Kidney (tissue), 14 donors: ENCODE measurements around the gene CAP2. TPM values are rescaled to one million over a fixed set of nuclear protein-coding genes. Genes with fewer than 3 reads are reported as not detected.

Experiments used
- DNase-seq, 5 donors: peaks; one replicate each; pipeline ENCODE4 v3.0.0-alpha.2; 2013 to 2020
- FAIRE-seq: peaks from 2 replicates; lab custom pipeline; 2012; peaks lifted over from hg19 to GRCh38; lab: Jason Lieb, UNC
- H3K27ac ChIP-seq, 2 donors: one replicate each; pipeline ENCODE4 v1.7.0; 2013; ENCODE audit warnings: low read depth in 2 of 2, low read length in 2 of 2, inconsistent platforms in 1 of 2
- H3K27me3 ChIP-seq: one replicate; pipeline ENCODE4 v1.7.1; 2013; ENCODE audit warnings: low read length, inconsistent platforms; ENCODE audit not compliant: control insufficient read depth, insufficient read depth
- H3K36me3 ChIP-seq, 3 donors: one replicate each; pipeline versions ENCODE4 v1.7.0 to v1.7.1; 2013; ENCODE audit warnings: low read length in 3 of 3, control low read depth in 1 of 3, inconsistent platforms in 1 of 3; ENCODE audit not compliant: insufficient read depth in 3 of 3, control insufficient read depth in 2 of 3
- H3K4me1 ChIP-seq, 3 donors: one replicate each; pipeline versions ENCODE4 v1.7.0 to v1.7.1; 2013; ENCODE audit warnings: low read length in 3 of 3, inconsistent platforms in 1 of 3, low read depth in 1 of 3; ENCODE audit not compliant: control insufficient read depth in 2 of 3, insufficient read depth in 2 of 3
- H3K4me3 ChIP-seq, 3 donors: one replicate each; pipeline versions ENCODE4 v1.7.0 to v1.8.1; 2013; ENCODE audit warnings: low read length in 3 of 3, control low read depth in 1 of 3, inconsistent platforms in 1 of 3
- H3K9ac ChIP-seq, 3 donors: one replicate each; pipeline versions ENCODE4 v1.7.0 to v1.7.1; 2013; ENCODE audit warnings: low read length in 3 of 3, control low read depth in 1 of 3, inconsistent platforms in 1 of 3
- H3K9me3 ChIP-seq, 3 donors: one replicate each; pipeline versions ENCODE4 v1.7.0 to v1.7.1; 2013; ENCODE audit warnings: low read length in 3 of 3, control low read depth in 1 of 3, inconsistent platforms in 1 of 3; ENCODE audit not compliant: control insufficient read depth in 2 of 3, insufficient read depth in 1 of 3
- CTCF ChIP-seq: IDR thresholded peaks from 3 replicates; pipeline ENCODE4 v1.5.1; 2012; ENCODE audit warnings: mild to moderate bottlenecking, moderate library complexity, borderline replicate concordance; ENCODE audit not compliant: insufficient read depth; ENCODE audit errors: extremely low read depth
- intact Hi-C: fragments of 100-400 bp; cut with DNase I; formaldehyde crosslinking; loops from one replicate; pipeline ENCODE4 v1.11.1; 2022
- polyA plus RNA-seq: library from polyadenylated mRNA; stranded (reverse); fragments of 350-450 nt; fragmentation: Illumina TruSeq; extraction: RNeasy Lipid Tissue Mini Kit (QIAGEN cat#74804); gene quantifications from one replicate; pipeline ENCODE4 v1.2.3, GENCODE V29; 2014; ENCODE audit warnings: low read depth, low replicate concordance; ENCODE audit not compliant: insufficient read depth
- total RNA-seq: library from RNA; stranded (reverse); fragmentation: NEBNext Ultra II Directional; extraction: Animal tissue kit (Norgen Biotek cat#: 25700); gene quantifications from one replicate; pipeline ENCODE4 v1.2.1, GENCODE V29; 2021
- donor health status: control.
- donor health status: control.
- donor health status: control.
- donor health status: control.
- donor health status: control.
- donor health status: DM: yes; HTN: yes; CAD: no.
- donor health status: Normal renal cell carcinoma (clear cell type).

CAP2 gene
- total and polyA plus RNA-seq, 2 donors from 2014 or later = 9.8 to 15.7 TPM

DNA sequence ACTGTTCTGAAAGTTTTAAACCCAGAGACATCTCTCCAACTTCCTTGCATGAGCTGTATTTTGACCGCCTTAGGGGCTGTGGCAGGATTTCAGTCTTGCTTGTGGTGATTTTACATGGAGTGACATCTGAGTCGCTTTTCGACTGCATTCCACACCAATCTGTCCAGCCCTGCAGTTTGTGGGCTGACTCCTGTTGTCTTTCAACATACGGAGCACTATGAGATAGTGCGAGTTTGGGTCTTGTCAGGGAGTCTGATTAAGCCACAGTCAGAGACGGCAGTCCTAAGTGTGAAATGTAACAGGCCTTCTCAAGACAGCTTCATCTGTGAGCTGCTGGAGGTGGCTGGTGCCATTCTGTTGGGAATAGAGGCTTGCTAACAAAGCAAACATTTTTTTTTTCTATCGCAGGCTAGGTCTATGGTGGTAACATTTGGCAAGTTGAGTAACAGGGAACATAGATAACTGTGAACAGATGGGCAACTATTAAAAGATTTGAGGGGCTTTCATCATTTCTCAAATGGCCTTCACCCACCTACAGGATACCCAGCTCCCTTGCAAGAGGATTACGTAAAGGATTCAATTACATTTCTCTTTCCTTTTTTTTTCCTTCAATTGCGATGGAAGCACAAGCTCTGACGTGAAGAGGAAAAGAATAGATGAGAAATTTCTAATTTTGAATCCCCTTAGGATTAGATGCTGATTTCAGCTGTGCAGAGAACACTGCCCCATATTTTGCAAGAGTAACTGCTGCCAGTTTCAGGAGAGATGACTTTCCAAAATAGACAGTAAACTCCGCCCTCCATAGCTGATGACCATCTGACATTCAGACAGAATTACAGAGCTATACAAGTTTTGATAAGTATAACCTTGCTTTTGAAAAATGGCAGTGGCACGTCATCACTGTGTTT is 25.1 kb downstream of the CAP2 start:
- no peak overlapping the region for H3K9ac ChIP-seq
- intact Hi-C loops = no loop called here
- no peak for FAIRE-seq

GRCh38 chr6:17419189-17419575 is 25.8 kb downstream of the CAP2 start:
- Histone ChIP-seq H3K4me3 (no peak overlapping the region), H3K27ac (no peak overlapping the region), H3K9ac (no peak overlapping the region), H3K9me3 (no peaks in the 10 kb centered on the region), H3K27me3 (no peaks in the 10 kb centered on the region), H3K4me1 (no peaks in the 10 kb centered on the region), H3K36me3 (no peaks in the 10 kb centered on the region)
- DNase-seq (no peak), FAIRE-seq (no peak)
- TF ChIP-seq CTCF = no peak
- intact Hi-C loops = no loop called here

More for the DNA sequence above, 25.1 kb downstream of the CAP2 start:
- H3K4me1 ChIP-seq = no peaks in the 10 kb centered on the region
- no peaks in the 10 kb centered on the region for H3K36me3 ChIP-seq
- TF ChIP-seq CTCF = no peak
- peak overlapping the region in 1 of 2 donors; percentile 4 for H3K27ac ChIP-seq
- no peak overlapping the region for H3K4me3 ChIP-seq
- H3K27me3 ChIP-seq = no peaks in the 10 kb centered on the region
- no peaks in the 10 kb centered on the region for H3K9me3 ChIP-seq
- DNase-seq = peak in 2 of 5 donors; percentile 25 to 38

GRCh38 chr6:17420368-17420767 is 27.0 kb downstream of the CAP2 start:
- Histone ChIP-seq H3K36me3 (no peaks in the 10 kb centered on the region), H3K27me3 (no peaks in the 10 kb centered on the region), H3K4me3 (no peak overlapping the region), H3K27ac (no peak overlapping the region), H3K9me3 (no peaks in the 10 kb centered on the region), H3K4me1 (no peaks in the 10 kb centered on the region), H3K9ac (no peak overlapping the region)
- TF ChIP-seq CTCF = no peak
- intact Hi-C loops = no loop called here
- DNase-seq (no peak), FAIRE-seq (no peak)
